Measurements from ENCODE around the gene RBMS2. TPM values are rescaled to one million over a fixed set of nuclear protein-coding genes. Genes with fewer than 3 reads are reported as not detected.
A peak's percentile ranks its signal among the peaks of the same experiment; 100 is the strongest.

The RBMS2 gene
- total RNA-seq, 4 donors from 2014 or later = 31.6 to 49.4 (median 40.4) TPM

GRCh38 chr12:56522411-56523193 is 982 bp downstream of the RBMS2 start:
- H3K27ac ChIP-seq (replicated peaks in 1 of 4) = peak overlapping the region; percentile 85 to 92 (median 86)
- H3K36me3 ChIP-seq = no peaks in the 10 kb centered on the region
- H3K9me3 ChIP-seq = no peaks in the 10 kb centered on the region
- TF ChIP-seq POLR2AphosphoS5 (IDR thresholded peaks at IDR 0.05) (no peak), CTCF (IDR thresholded peaks at IDR 0.05) (no peak), POLR2A (IDR thresholded peaks at IDR 0.05; ENCODE audit: low read depth) (no peak), EP300 (IDR thresholded peaks at IDR 0.05) (no peak)
- no peaks in the 10 kb centered on the region for H3K27me3 ChIP-seq
- WGBS = 9% methylated on average over 4 of the region's 4 CpGs
- intact Hi-C loops (cut with DNase I) = no loop called here
- H3K4me1 ChIP-seq = peaks cover 28 to 74% (median 62%) of the 10 kb centered on the region in 4 donors
- peak overlapping the region; percentile 51 to 68 (median 62) for H3K4me3 ChIP-seq
- DNase-seq (ENCODE audit: extremely low spot score) = no peak

GRCh38 chr12:56528846-56529245 is 7.2 kb downstream of the RBMS2 start:
- intact Hi-C loops (cut with DNase I) = no loop called here

GRCh38 chr12:56529656-56530055 is 8.0 kb downstream of the RBMS2 start:
- Histone ChIP-seq H3K9me3 (no peaks in the 10 kb centered on the region), H3K4me1 (peaks cover 40 to 68% (median 66%) of the 10 kb centered on the region in 4 donors), H3K36me3 (no peaks in the 10 kb centered on the region), H3K27me3 (no peaks in the 10 kb centered on the region), H3K27ac (replicated peaks in 1 of 4) (no peak overlapping the region), H3K4me3 (no peak overlapping the region)
- intact Hi-C loops (cut with DNase I) = no loop called here
- no peak for TF ChIP-seq POLR2A (IDR thresholded peaks at IDR 0.05; ENCODE audit: low read depth)
- WGBS = 89% methylated on average over 4 of the region's 4 CpGs
- no peak for DNase-seq (ENCODE audit: extremely low spot score)

More at GRCh38 chr12:56528846-56529245, 7.2 kb downstream of the RBMS2 start:
- DNase-seq (ENCODE audit: extremely low spot score) = no peak
- Histone ChIP-seq H3K4me1 (peaks cover 40 to 76% (median 74%) of the 10 kb centered on the region in 4 donors), H3K9me3 (no peaks in the 10 kb centered on the region), H3K27ac (replicated peaks in 1 of 4) (no peak overlapping the region), H3K36me3 (no peaks in the 10 kb centered on the region), H3K27me3 (no peaks in the 10 kb centered on the region), H3K4me3 (no peak overlapping the region)
- WGBS = 74% methylated on average over 1 of the region's 1 CpG
- TF ChIP-seq POLR2A (IDR thresholded peaks at IDR 0.05; ENCODE audit: low read depth) (no peak), CTCF (IDR thresholded peaks at IDR 0.05) (no peak), POLR2AphosphoS5 (IDR thresholded peaks at IDR 0.05) (no peak), EP300 (IDR thresholded peaks at IDR 0.05) (no peak)

DNA sequence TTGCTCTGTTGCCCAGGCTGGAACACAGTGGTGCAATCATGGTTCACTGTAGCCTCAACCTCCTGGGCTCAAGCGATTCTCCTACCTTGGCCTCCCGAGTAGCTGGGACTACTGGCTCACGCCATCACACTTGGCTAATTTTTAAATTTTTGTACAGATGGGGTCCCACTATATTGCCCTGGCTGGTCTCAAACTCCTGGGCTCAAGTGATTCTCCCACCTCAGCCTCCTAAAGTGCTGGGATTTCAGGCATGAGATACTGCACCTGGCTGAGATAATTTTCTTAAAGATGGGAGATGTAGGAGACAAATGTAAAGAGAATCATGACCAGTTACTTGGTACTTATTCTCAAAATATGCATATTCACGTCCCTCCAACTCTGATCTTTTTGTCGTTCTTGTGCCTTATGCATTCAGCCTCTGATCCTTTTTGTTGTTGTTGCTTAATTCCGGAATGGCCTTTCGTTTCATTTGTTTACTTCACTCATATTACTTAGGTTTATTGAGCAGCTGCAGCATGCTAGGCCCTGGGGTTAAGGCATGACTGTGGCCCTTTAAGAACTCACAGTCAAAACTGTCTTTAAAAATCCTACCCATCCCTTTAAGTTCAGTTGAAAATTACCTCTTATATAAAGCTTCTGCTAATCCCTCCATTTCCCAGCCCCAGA is 8.9 kb downstream of the RBMS2 start:
- DNase-seq (ENCODE audit: extremely low spot score) = no peak
- H3K9me3 ChIP-seq = no peaks in the 10 kb centered on the region
- 76% methylated on average over 7 of the region's 7 CpGs for WGBS
- H3K27ac ChIP-seq (replicated peaks in 1 of 4) = no peak overlapping the region
- peaks cover 38 to 66% (median 60%) of the 10 kb centered on the region in 4 donors for H3K4me1 ChIP-seq
- no peaks in the 10 kb centered on the region for H3K36me3 ChIP-seq
- intact Hi-C loops (cut with DNase I) = no loop called here
- H3K27me3 ChIP-seq = no peaks in the 10 kb centered on the region
- TF ChIP-seq POLR2AphosphoS5 (IDR thresholded peaks at IDR 0.05) = no peak
- TF ChIP-seq EP300 (IDR thresholded peaks at IDR 0.05) = no peak
- TF ChIP-seq CTCF (IDR thresholded peaks at IDR 0.05) = no peak
- TF ChIP-seq POLR2A (IDR thresholded peaks at IDR 0.05; ENCODE audit: low read depth) = no peak
- no peak overlapping the region for H3K4me3 ChIP-seq

DNA sequence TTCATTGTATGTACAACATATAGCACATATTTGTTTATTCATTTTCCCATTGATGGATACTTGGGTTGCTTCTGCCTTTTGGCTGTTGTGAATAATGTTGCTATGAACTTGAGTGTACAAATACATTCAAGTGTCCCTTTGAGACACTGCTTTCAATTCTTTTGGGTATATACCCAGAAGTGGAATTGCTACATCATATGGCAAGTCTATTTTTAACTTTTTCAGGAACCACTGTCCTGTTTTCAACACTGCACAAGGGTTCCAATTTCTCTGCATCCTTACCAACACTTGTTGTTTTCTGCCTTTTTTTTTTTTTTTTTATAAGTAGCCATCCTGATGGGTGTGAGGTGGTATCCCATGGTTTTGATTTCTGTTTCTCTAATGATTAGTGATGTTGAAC is 15.9 kb downstream of the RBMS2 start:
- Histone ChIP-seq H3K4me1 (peaks cover 7 to 24% (median 20%) of the 10 kb centered on the region in 4 donors), H3K27me3 (no peaks in the 10 kb centered on the region), H3K9me3 (no peaks in the 10 kb centered on the region), H3K27ac (replicated peaks in 1 of 4) (no peak overlapping the region), H3K4me3 (no peak overlapping the region), H3K36me3 (peaks cover 0 to 10% (median 2%) of the 10 kb centered on the region in 4 donors)
- no peak for DNase-seq (ENCODE audit: extremely low spot score)
- TF ChIP-seq EP300 (IDR thresholded peaks at IDR 0.05) = no peak
- no peak for TF ChIP-seq POLR2AphosphoS5 (IDR thresholded peaks at IDR 0.05)
- TF ChIP-seq POLR2A (IDR thresholded peaks at IDR 0.05; ENCODE audit: low read depth) = no peak
- TF ChIP-seq CTCF (IDR thresholded peaks at IDR 0.05) = no peak
- intact Hi-C loops (cut with DNase I) = no loop called here
